GM18505 (cell line): ENCODE measurements around the gene MLX.
A peak's percentile ranks its signal among the peaks of the same experiment; 100 is the strongest.
"Not testable (repeated sequence)": the region's sequence is repeated elsewhere in the genome, so short reads cannot be mapped to it uniquely, and the experiment has no call there.

Experiments
- ATAC-seq: cut with Tn5 transposase; IDR thresholded peaks from one replicate; pipeline ENCODE4 v1.9.1; 2021; ENCODE audit not compliant: unreplicated experiment
- POLR2A ChIP-seq: IDR thresholded peaks from 4 replicates; pipeline ENCODE4 v1.6.1; 2011; ENCODE audit warnings: borderline replicate concordance; ENCODE audit not compliant: insufficient read depth, insufficient read length; ENCODE audit errors: extremely low read depth

MLX gene

GRCh38 chr17:42529061-42529460 is 37.8 kb upstream of the MLX start:
- ATAC-seq: no peak
- no peak for TF ChIP-seq POLR2A

- no peak for TF ChIP-seq POLR2A
- no peak for ATAC-seq
These were observed 35.9 kb upstream of the MLX start for GRCh38 chr17:42530952-42531454.

GRCh38 chr17:42531455-42532354 is 35.2 kb upstream of the MLX start:
- peak; percentile 19 for TF ChIP-seq POLR2A
- ATAC-seq: no peak

GRCh38 chr17:42535155-42536047 is 31.5 kb upstream of the MLX start:
- no peak for TF ChIP-seq POLR2A
- no peak for ATAC-seq

- peak; percentile 80 for ATAC-seq
- peak; percentile 80 for TF ChIP-seq POLR2A
These were observed 30.9 kb upstream of the MLX start, which contains the start of gene NAGLU for GRCh38 chr17:42536048-42536371. NAGLU (plus strand) TSS chr17:42536241; CDS start chr17:42536273, 32 bp downstream.

- TF ChIP-seq POLR2A: no peak
- peak; percentile 53 for ATAC-seq
These were observed 30.3 kb upstream of the MLX start for GRCh38 chr17:42536372-42537155.

- no peak for ATAC-seq
These were observed 29.6 kb upstream of the MLX start for GRCh38 chr17:42537156-42537805.

GRCh38 chr17:42537826-42538451 is 29.0 kb upstream of the MLX start:
- no peak for TF ChIP-seq POLR2A
- ATAC-seq: no peak

More at GRCh38 chr17:42537156-42537805, 29.6 kb upstream of the MLX start:
- TF ChIP-seq POLR2A: peak; percentile 3

- no peak for TF ChIP-seq POLR2A
- ATAC-seq: no peak
These were observed 28.4 kb upstream of the MLX start for GRCh38 chr17:42538482-42538881.

GRCh38 chr17:42540558-42540957 is 26.3 kb upstream of the MLX start:
- ATAC-seq: not testable (repeated sequence)

- no peak for ATAC-seq
- TF ChIP-seq POLR2A: no peak
These were observed 25.7 kb upstream of the MLX start for GRCh38 chr17:42541041-42541833.

- no peak for ATAC-seq
- TF ChIP-seq POLR2A: no peak
These were observed 23.5 kb upstream of the MLX start for GRCh38 chr17:42543190-42544079.
